ENCODE results near the gene ARHGAP4. TPM values are rescaled to one million over a fixed set of nuclear protein-coding genes. Genes with fewer than 3 reads are reported as not detected.

The ARHGAP4 gene
- total and polyA plus RNA-seq, 2 donors (not counting 3 experiments of a cell fraction or from before 2014, with no cell fraction given), result 20.9 to 33.3 TPM

GRCh38 chrX:153932220-153932915 lies 6.3 kb upstream of the ARHGAP4 start:
- Histone ChIP-seq H4K20me1 (replicated peaks; ENCODE audit: control insufficient read depth, extremely low read depth, insufficient read depth, low read length) (no peaks in the 10 kb centered on the region), H3K4me3 (replicated peaks in 1 of 3; ENCODE audit: insufficient read depth in 1 of 3, low read depth in 1 of 3, low read length in 3 of 3) (no peak overlapping the region), H3K27me3 (ENCODE audit: control insufficient read depth in 2 of 2, insufficient read depth in 2 of 2, low read length in 2 of 2) (no peaks in the 10 kb centered on the region), H3K9me1 (replicated peaks; ENCODE audit: control insufficient read depth, extremely low read depth, insufficient read depth, low read length) (no peaks in the 10 kb centered on the region), H3K36me3 (ENCODE audit: control insufficient read depth in 2 of 2, extremely low read depth in 1 of 2, insufficient read depth in 2 of 2, low read length in 2 of 2) (peaks cover 0 to 14% of the 10 kb centered on the region in 2 experiments), H3K4me1 (ENCODE audit: control insufficient read depth, extremely low read depth, insufficient read depth, low read length) (peaks cover 11% of the 10 kb centered on the region), H3K27ac (ENCODE audit: insufficient read depth, low read depth, low read length) (no peak overlapping the region), H3K79me2 (ENCODE audit: control insufficient read depth, insufficient read depth, low read length) (peaks cover 28% of the 10 kb centered on the region), H3K9ac (replicated peaks; ENCODE audit: extremely low read depth, insufficient read depth, low read length) (no peak overlapping the region), H3K4me2 (ENCODE audit: insufficient read depth, low read length) (no peak overlapping the region), H2AFZ (ENCODE audit: low read depth, low read length) (no peak overlapping the region), H3K9me3 (replicated peaks; ENCODE audit: control insufficient read depth, insufficient read depth, low read length) (no peaks in the 10 kb centered on the region)
- dilution Hi-C loops (cut with MboI; ENCODE audit: extremely low pct_ligation_motif_present, low sequenced_read_pairs) (no loop called here), intact Hi-C loops (cut with micrococcal nuclease) (no loop called here)
- DNase-seq (ENCODE audit: low read depth, low spot score), result no peak
- ChIA-PET CTCF (interaction anchor here (3.4 to 3.5 kb wide), 2 partner anchors 9 to 16 kb away, joined by 29 to 30 read pairs; no protein-coding TSS in a partner anchor), POLR2A (no interaction called here)
- TF ChIP-seq GATA2 (IDR thresholded peaks at IDR 0.05; ENCODE audit: insufficient read depth, insufficient read length, low read depth, low read length) (no peak), FOS (IDR thresholded peaks at IDR 0.05; ENCODE audit: borderline replicate concordance, insufficient read depth, low read length) (no peak), JUN (IDR thresholded peaks at IDR 0.05; ENCODE audit: borderline replicate concordance, insufficient read depth, insufficient read length, low read depth) (no peak), MYC (IDR thresholded peaks at IDR 0.05; ENCODE audit: low read depth, low read length) (no peak)
- FAIRE-seq, result no peak
- BruUV-seq (replicated peaks), result no TSS peak

- no peaks in the 10 kb centered on the region for H3K27me3 ChIP-seq (ENCODE audit: control insufficient read depth in 2 of 2, insufficient read depth in 2 of 2, low read length in 2 of 2)
- DNase-seq (ENCODE audit: low read depth, low spot score) (no peak), FAIRE-seq (no peak)
- intact Hi-C loops (cut with micrococcal nuclease) (no loop called here), dilution Hi-C loops (cut with MboI; ENCODE audit: extremely low pct_ligation_motif_present, low sequenced_read_pairs) (no loop called here)
- ChIA-PET POLR2A (no interaction called here), CTCF (interaction anchor here (2.2 kb wide), 1 partner anchor 16 kb away, joined by 10 read pairs; no protein-coding TSS in a partner anchor)
- no peak overlapping the region for H3K9ac ChIP-seq (replicated peaks; ENCODE audit: extremely low read depth, insufficient read depth, low read length)
- peaks cover 0 to 14% of the 10 kb centered on the region in 2 experiments for H3K36me3 ChIP-seq (ENCODE audit: control insufficient read depth in 2 of 2, extremely low read depth in 1 of 2, insufficient read depth in 2 of 2, low read length in 2 of 2)
- H3K79me2 ChIP-seq (ENCODE audit: control insufficient read depth, insufficient read depth, low read length), result peaks cover 28% of the 10 kb centered on the region
- H3K4me3 ChIP-seq (replicated peaks in 1 of 3; ENCODE audit: insufficient read depth in 1 of 3, low read depth in 1 of 3, low read length in 3 of 3), result no peak overlapping the region
- no peak overlapping the region for H2AFZ ChIP-seq (ENCODE audit: low read depth, low read length)
- TF ChIP-seq GATA2 (IDR thresholded peaks at IDR 0.05; ENCODE audit: insufficient read depth, insufficient read length, low read depth, low read length) (no peak), POLR2AphosphoS5 (IDR thresholded peaks at IDR 0.05; ENCODE audit: insufficient read depth, low read depth, low read length) (no peak), MYC (IDR thresholded peaks at IDR 0.05; ENCODE audit: low read depth, low read length) (no peak), FOS (IDR thresholded peaks at IDR 0.05; ENCODE audit: borderline replicate concordance, insufficient read depth, low read length) (no peak), MAX (IDR thresholded peaks at IDR 0.05; ENCODE audit: insufficient read depth, insufficient read length) (no peak), EZH2 (IDR thresholded peaks at IDR 0.05; ENCODE audit: borderline replicate concordance, low read depth, low read length, severe bottlenecking) (no peak), POLR2A (IDR thresholded peaks at IDR 0.05; ENCODE audit: low read depth, low read length) (no peak), CTCF (IDR thresholded peaks at IDR 0.05; ENCODE audit: extremely low read depth in 1 of 2, insufficient read depth in 1 of 2, low read depth in 1 of 2, low read length in 2 of 2) (no peak), JUN (IDR thresholded peaks at IDR 0.05; ENCODE audit: borderline replicate concordance, insufficient read depth, insufficient read length, low read depth) (no peak)
- H4K20me1 ChIP-seq (replicated peaks; ENCODE audit: control insufficient read depth, extremely low read depth, insufficient read depth, low read length), result no peaks in the 10 kb centered on the region
- peaks cover 17% of the 10 kb centered on the region for H3K4me1 ChIP-seq (ENCODE audit: control insufficient read depth, extremely low read depth, insufficient read depth, low read length)
- no peaks in the 10 kb centered on the region for H3K9me1 ChIP-seq (replicated peaks; ENCODE audit: control insufficient read depth, extremely low read depth, insufficient read depth, low read length)
- no TSS peak for BruUV-seq (replicated peaks)
- H3K27ac ChIP-seq (ENCODE audit: insufficient read depth, low read depth, low read length), result no peak overlapping the region
- no peaks in the 10 kb centered on the region for H3K9me3 ChIP-seq (replicated peaks; ENCODE audit: control insufficient read depth, insufficient read depth, low read length)
- no peak overlapping the region for H3K4me2 ChIP-seq (ENCODE audit: insufficient read depth, low read length)
Measured at GRCh38 chrX:153931748-153932147, 5.7 kb upstream of the ARHGAP4 start.

All from endothelial cell of umbilical vein (primary cell).